B cell (primary cell): Measurements from ENCODE around the gene VPREB1. TPM values are rescaled to one million over a fixed set of nuclear protein-coding genes. Genes with fewer than 3 reads are reported as not detected.
"Not testable (repeated sequence)": the region's sequence is repeated elsewhere in the genome, so short reads cannot be mapped to it uniquely, and the experiment has no call there.

Experiments used
- ATAC-seq: fragments of 200-7000 bp; cut with Tn5 transposase; one replicate; pipeline ENCODE4 v1.10.0; 2021; ENCODE audit warnings: low read depth, mild to moderate bottlenecking, moderate number of reproducible peaks, moderate library complexity
- CTCF ChIA-PET: fragments of 350-600 bp; sonication (Branson Sonifier 250); formaldehyde crosslinking; loops from one replicate; lab custom pipeline; 2021; ENCODE audit warnings: antibody characterized with exemption, inconsistent platforms; lab: Charles Lee
- POLR2A ChIA-PET: fragments of 350-600 bp; sonication (Branson Sonifier 250); formaldehyde crosslinking; loops from one replicate; lab custom pipeline; 2021; ENCODE audit warnings: antibody characterized with exemption; lab: Charles Lee
- DNase-seq: peaks from one replicate; pipeline ENCODE4 v3.0.0; 2013
- H2AFZ ChIP-seq: 2 replicates; pipeline ENCODE4 v1.6.1; 2012; ENCODE audit warnings: mild to moderate bottlenecking, low read depth, low read length; ENCODE audit not compliant: insufficient read depth, poor library complexity, severe bottlenecking
- H3K27ac ChIP-seq, 2 donors: 1 replicate in 1 of 2; 2 replicates in 1 of 2; pipeline ENCODE4 v1.5.1; 2012 to 2013; ENCODE audit warnings: low read length in 2 of 2, mild to moderate bottlenecking in 2 of 2, moderate library complexity in 1 of 2
- H3K27me3 ChIP-seq, 4 experiments: fragments of 200-600 bp in 1 of 4; sonication (generic) in 1 of 4; replicated peaks in 1 of 4; 1 replicate in 2 of 4; 2 replicates in 2 of 4; pipeline versions ENCODE4 v1.6.1 to v1.7.0; 2013 to 2016; ENCODE audit warnings: low read length in 3 of 4, mild to moderate bottlenecking in 2 of 4, mixed read lengths in 1 of 4, moderate library complexity in 1 of 4; ENCODE audit not compliant: insufficient read depth in 4 of 4, control insufficient read depth in 3 of 4; ENCODE audit errors: control extremely low read depth in 1 of 4
- H3K36me3 ChIP-seq, 2 experiments: replicated peaks in 1 of 2; 1 replicate in 1 of 2; 2 replicates in 1 of 2; pipeline versions ENCODE4 v1.6.1 to v1.7.1; 2013; ENCODE audit warnings: low read length in 1 of 2; ENCODE audit not compliant: insufficient read depth in 2 of 2, control insufficient read depth in 1 of 2; ENCODE audit errors: control extremely low read depth in 1 of 2, extremely low read depth in 1 of 2
- H3K4me1 ChIP-seq, 2 donors: fragments of 200-600 bp in 1 of 2; sonication (generic) in 1 of 2; 1 replicate in 1 of 2; 2 replicates in 1 of 2; pipeline versions ENCODE4 v1.5.1 to v1.6.1; 2013 to 2017; ENCODE audit warnings: low read length in 2 of 2; ENCODE audit not compliant: control insufficient read depth in 2 of 2, insufficient read depth in 2 of 2
- H3K4me2 ChIP-seq: replicated peaks from 2 replicates; pipeline ENCODE3; 2012; ENCODE audit warnings: mild to moderate bottlenecking, low read depth, low read length; ENCODE audit not compliant: poor library complexity, severe bottlenecking
- H3K4me3 ChIP-seq, 5 experiments: fragments of 200-600 bp in 1 of 5; sonication (generic) in 1 of 5; 1 replicate in 3 of 5; 2 replicates in 2 of 5; pipeline versions ENCODE4 v1.5.1 to v1.7.0; 2011 to 2016; ENCODE audit warnings: low read length in 4 of 5, mild to moderate bottlenecking in 4 of 5, low read depth in 2 of 5, control low read depth in 1 of 5, moderate library complexity in 1 of 5; ENCODE audit not compliant: insufficient read depth in 1 of 5; ENCODE audit errors: control extremely low read depth in 1 of 5, extremely low read depth in 1 of 5
- H3K79me2 ChIP-seq: fragments of 200-600 bp; sonication (generic); one replicate; pipeline ENCODE4 v1.6.0; 2016; ENCODE audit warnings: low read length; ENCODE audit not compliant: control insufficient read depth, insufficient read depth
- H3K9ac ChIP-seq: fragments of 200-600 bp; sonication (generic); 2 replicates; pipeline ENCODE4 v1.6.1; 2017; ENCODE audit warnings: mild to moderate bottlenecking, low read length, moderate library complexity
- H3K9me3 ChIP-seq, 3 donors: one replicate each; pipeline versions ENCODE4 v1.6.1 to v1.7.1; 2013; ENCODE audit warnings: low read length in 2 of 3; ENCODE audit not compliant: control insufficient read depth in 2 of 3, insufficient read depth in 1 of 3; ENCODE audit errors: control extremely low read depth in 1 of 3
- H4K20me1 ChIP-seq: 2 replicates; pipeline ENCODE4 v1.6.0; 2012; ENCODE audit warnings: mild to moderate bottlenecking, low read length; ENCODE audit not compliant: insufficient read depth, control insufficient read depth, poor library complexity, severe bottlenecking
- H3K27ac Mint-ChIP-seq: one replicate; pipeline ENCODE4 v1.8.0; 2021; ENCODE audit warnings: mixed read lengths
- H3K27me3 Mint-ChIP-seq: one replicate; pipeline ENCODE4 v1.8.0; 2021; ENCODE audit warnings: mixed read lengths
- H3K4me1 Mint-ChIP-seq: one replicate; pipeline ENCODE4 v1.8.0; 2021; ENCODE audit warnings: mixed read lengths
- H3K4me3 Mint-ChIP-seq: one replicate; pipeline ENCODE4 v1.8.0; 2021; ENCODE audit warnings: mixed read lengths
- H3K9me3 Mint-ChIP-seq: one replicate; pipeline ENCODE4 v1.8.0; 2022; ENCODE audit warnings: mixed read lengths; ENCODE audit not compliant: insufficient read depth
- WGBS: methylation state at CpG from one replicate; pipeline ENCODE4 v1.1.5; 2013; ENCODE audit warnings: missing lambda C conversion rate; ENCODE audit not compliant: insufficient coverage; 5-methylcytosine and 5-hydroxymethylcytosine counted together
- intact Hi-C: fragments of 100-400 bp; cut with micrococcal nuclease; formaldehyde crosslinking; loops from one replicate; pipeline ENCODE4 v1.10.0; 2022
- polyA plus RNA-seq: library from polyadenylated mRNA; depleted of rRNA; stranded (reverse); fragments of >200 nt; gene quantifications from 2 replicates; pipeline ENCODE4 v1.2.3, GENCODE V29; 2012
- total RNA-seq, 2 donors: library from RNA; stranded (reverse); fragments of 120-200 nt in 1 of 2; gene quantifications; 1 replicate in 1 of 2; 2 replicates in 1 of 2; pipeline versions ENCODE4 v1.2.3 to v1.2.4, GENCODE V29; 2013 to 2022

Gene VPREB1
- total and polyA plus RNA-seq, 2 donors (not counting 1 experiment from before 2014, with no cell fraction given) = 1.2 TPM; not detected in 1

DNA sequence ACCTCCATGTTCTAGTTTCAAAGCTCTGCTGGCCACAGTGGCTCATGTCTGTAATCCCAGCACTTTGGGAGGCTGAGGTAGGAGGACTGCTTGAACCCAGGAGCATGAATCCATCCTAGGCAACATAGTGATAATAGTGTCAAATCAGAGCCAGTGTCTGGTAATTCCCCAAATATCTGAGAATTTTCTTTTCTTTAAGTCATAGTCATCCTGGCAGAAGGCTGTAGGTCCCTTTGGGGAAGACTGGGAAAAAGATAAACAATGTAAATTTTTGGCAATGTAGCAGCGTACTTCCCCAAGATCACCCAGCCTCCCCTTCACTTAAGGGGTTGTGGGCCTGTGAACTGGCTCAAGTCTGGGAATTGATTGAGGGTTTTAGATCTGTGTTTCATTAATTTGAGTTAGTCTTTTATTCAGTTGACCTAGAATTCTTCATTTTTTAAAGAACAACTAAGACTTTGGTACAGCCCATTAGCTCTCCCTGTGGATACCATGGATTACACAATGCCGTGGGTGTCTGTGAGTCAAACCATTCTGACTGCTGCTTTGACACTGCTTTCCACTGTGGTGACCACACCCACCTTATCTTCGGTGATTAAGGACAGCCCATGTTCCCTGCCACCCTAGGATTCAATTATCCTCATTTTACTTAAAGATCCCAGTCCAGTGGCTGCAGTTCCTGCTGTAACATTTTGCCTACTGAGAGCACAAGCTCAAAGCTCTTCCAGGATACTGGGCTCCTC, 17.9 kb downstream of the VPREB1 start:
- H4K20me1 ChIP-seq, H3K4me1 Mint-ChIP-seq, H3K4me2 ChIP-seq, H3K27me3 Mint-ChIP-seq, H3K9me3 Mint-ChIP-seq, H3K27ac Mint-ChIP-seq, ATAC-seq, H3K79me2 ChIP-seq, H3K4me3 Mint-ChIP-seq, H2AFZ ChIP-seq, H3K36me3 ChIP-seq, DNase-seq, H3K27ac ChIP-seq, POLR2A ChIA-PET, H3K27me3 ChIP-seq, intact Hi-C loops, H3K9ac ChIP-seq, H3K4me1 ChIP-seq, CTCF ChIA-PET, H3K4me3 ChIP-seq, H3K9me3 ChIP-seq: not testable (repeated sequence)
- 91% methylated on average over 2 of the region's 3 CpGs for WGBS

DNA sequence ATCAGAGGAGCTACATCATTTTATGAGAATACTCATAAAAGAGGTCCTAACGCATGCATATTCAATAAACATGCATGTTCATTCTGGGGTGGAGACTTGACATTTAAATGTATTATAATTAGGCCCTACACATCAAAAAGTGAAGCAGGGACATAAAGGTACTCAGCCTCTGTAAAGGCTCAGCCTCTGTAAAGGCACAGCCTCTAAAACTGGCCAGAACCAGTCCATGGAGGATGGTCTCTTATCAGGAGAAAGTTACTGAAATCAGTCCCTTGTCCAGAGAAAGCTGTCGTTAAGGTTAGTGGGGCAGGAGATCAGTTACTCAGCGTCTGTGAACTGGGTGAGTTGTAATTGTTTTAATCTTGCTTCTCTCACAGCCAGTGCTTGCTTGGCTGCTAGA, 19.2 kb downstream of the VPREB1 start:
- DNase-seq, H3K9me3 ChIP-seq, intact Hi-C loops, H3K4me3 Mint-ChIP-seq, ATAC-seq, H3K4me2 ChIP-seq, H3K27ac Mint-ChIP-seq, H3K9ac ChIP-seq, H2AFZ ChIP-seq, H3K4me1 Mint-ChIP-seq, H3K27ac ChIP-seq, H3K9me3 Mint-ChIP-seq, POLR2A ChIA-PET, CTCF ChIA-PET, H3K27me3 Mint-ChIP-seq, H3K4me3 ChIP-seq, H3K36me3 ChIP-seq, H4K20me1 ChIP-seq, H3K4me1 ChIP-seq, H3K79me2 ChIP-seq, H3K27me3 ChIP-seq: not testable (repeated sequence)
- no CpG with 5 or more reads among the region's 3 CpGs for whole genome bisulfite sequencing

DNA sequence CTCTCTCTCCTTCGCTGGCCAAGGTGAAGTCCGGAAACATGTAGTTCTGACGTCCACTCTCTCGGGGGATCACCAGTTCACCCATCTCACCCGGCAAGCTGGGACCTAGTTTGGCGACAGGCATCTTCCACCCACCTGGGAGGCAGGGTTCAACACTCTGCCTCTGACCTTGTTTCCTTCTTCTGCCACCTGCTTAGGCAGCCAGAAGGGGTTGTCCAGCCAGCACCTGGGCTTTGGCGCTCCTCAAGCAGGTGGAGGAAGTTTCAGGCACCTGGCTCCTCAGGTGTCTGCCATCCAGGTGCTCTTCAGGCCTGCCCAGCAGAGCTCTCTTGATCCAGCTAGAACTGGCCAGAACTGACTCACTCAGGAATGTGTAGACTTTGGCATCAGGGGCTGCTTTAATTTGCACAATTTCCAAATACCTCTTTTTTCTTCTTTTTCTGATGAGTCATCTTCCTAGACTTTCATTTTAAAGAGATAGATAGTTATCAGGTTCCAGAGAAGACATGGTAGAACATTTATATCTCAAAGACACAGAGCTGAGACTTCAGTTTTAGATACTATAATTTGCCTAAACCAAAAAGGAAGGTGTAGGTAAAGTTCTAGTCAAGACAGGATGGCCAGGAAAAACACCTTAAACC, 25.6 kb downstream of the VPREB1 start:
- H3K4me2 ChIP-seq, H3K27me3 Mint-ChIP-seq, H3K9ac ChIP-seq, H3K27ac ChIP-seq, H3K4me1 ChIP-seq, ATAC-seq, H3K4me1 Mint-ChIP-seq, H3K79me2 ChIP-seq, POLR2A ChIA-PET, H3K27ac Mint-ChIP-seq, H2AFZ ChIP-seq, H3K4me3 Mint-ChIP-seq, H3K36me3 ChIP-seq, intact Hi-C loops, H3K4me3 ChIP-seq, H4K20me1 ChIP-seq, H3K9me3 Mint-ChIP-seq, DNase-seq, H3K27me3 ChIP-seq, H3K9me3 ChIP-seq, CTCF ChIA-PET: not testable (repeated sequence)
- no CpG with 5 or more reads among the region's 7 CpGs for WGBS

DNA sequence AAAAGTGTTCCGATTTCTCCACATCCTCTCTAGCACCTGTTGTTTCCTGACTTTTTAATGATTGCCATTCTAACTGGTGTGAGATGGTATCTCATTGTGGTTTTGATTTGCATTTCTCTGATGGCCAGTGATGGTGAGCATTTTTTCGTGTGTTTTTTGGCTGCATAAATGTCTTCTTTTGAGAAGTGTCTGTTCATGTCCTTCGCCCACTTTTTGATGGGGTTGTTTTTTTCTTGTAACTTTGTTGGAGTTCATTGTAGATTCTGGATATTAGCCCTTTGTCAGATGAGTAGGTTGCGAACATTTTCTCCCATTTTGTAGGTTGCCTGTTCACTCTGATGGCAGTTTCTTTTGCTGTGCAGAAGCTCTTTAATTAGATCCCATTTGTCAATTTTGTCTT, 32.8 kb downstream of the VPREB1 start:
- H3K27ac ChIP-seq, H3K27me3 ChIP-seq, H3K4me1 Mint-ChIP-seq, H3K9me3 Mint-ChIP-seq, H3K4me1 ChIP-seq, H3K4me3 Mint-ChIP-seq, POLR2A ChIA-PET, ATAC-seq, H3K36me3 ChIP-seq, H4K20me1 ChIP-seq, DNase-seq, H3K79me2 ChIP-seq, H3K4me2 ChIP-seq, H3K9ac ChIP-seq, H3K27me3 Mint-ChIP-seq, H2AFZ ChIP-seq, CTCF ChIA-PET, intact Hi-C loops, H3K4me3 ChIP-seq, H3K9me3 ChIP-seq, H3K27ac Mint-ChIP-seq: not testable (repeated sequence)
- no CpG with 5 or more reads among the region's 4 CpGs for WGBS
